Hypothalamus (tissue), 51 donors: ENCODE results near the gene UBN1.
"Not testable (repeated sequence)": the region's sequence is repeated elsewhere in the genome, so short reads cannot be mapped to it uniquely, and the experiment has no call there.

Experiments used
- DNase-seq, 51 donors: peaks; one replicate each; lab custom pipeline; 2025; lab: John Stamatoyannopoulos, UW

The UBN1 gene

GRCh38 chr16:4882633-4883285 lies 35.5 kb downstream of the UBN1 start:
- DNase-seq: peak in 1 of 51 donors; percentile 7

GRCh38 chr16:4883501-4883900 lies 36.2 kb downstream of the UBN1 start:
- no peak for DNase-seq

- DNase-seq: no peak
Observed at GRCh38 chr16:4884209-4884608, 36.9 kb downstream of the UBN1 start.

- no peak for DNase-seq
Observed at GRCh38 chr16:4884972-4885874, 37.9 kb downstream of the UBN1 start.

GRCh38 chr16:4886151-4886550 lies 38.9 kb downstream of the UBN1 start:
- no peak for DNase-seq

GRCh38 chr16:4888428-4889135 lies 41.3 kb downstream of the UBN1 start:
- no peak for DNase-seq

GRCh38 chr16:4890026-4890425 lies 42.7 kb downstream of the UBN1 start:
- no peak for DNase-seq

GRCh38 chr16:4890686-4891085 lies 43.4 kb downstream of the UBN1 start:
- no peak for DNase-seq

- DNase-seq: no peak
Observed at GRCh38 chr16:4891097-4891885, 44.0 kb downstream of the UBN1 start.

- DNase-seq: no peak
Observed at GRCh38 chr16:4891886-4892216, 44.6 kb downstream of the UBN1 start.

- DNase-seq: no peak
Observed at GRCh38 chr16:4892361-4893102, 45.3 kb downstream of the UBN1 start.

GRCh38 chr16:4893103-4893862 lies 46.0 kb downstream of the UBN1 start:
- DNase-seq: no peak

GRCh38 chr16:4894276-4895150 lies 47.2 kb downstream of the UBN1 start:
- no peak for DNase-seq

- no peak for DNase-seq
Observed at GRCh38 chr16:4895366-4895765, 48.1 kb downstream of the UBN1 start.

GRCh38 chr16:4896761-4897160 lies 49.5 kb downstream of the UBN1 start:
- DNase-seq: not testable (repeated sequence)

- DNase-seq: no peak
Observed at GRCh38 chr16:4897328-4897727, 50.0 kb downstream of the UBN1 start.

- no peak for DNase-seq
Observed at GRCh38 chr16:4898811-4899473, 51.7 kb downstream of the UBN1 start.

- DNase-seq: no peak
Observed at GRCh38 chr16:4899474-4899846, 52.2 kb downstream of the UBN1 start.
